ENCODE data around the gene ATG5.
A peak's percentile ranks its signal among the peaks of the same experiment; 100 is the strongest.

ATG5 gene

GRCh38 chr6:106180208-106180607, 145.4 kb downstream of the ATG5 start:
- no peak for TF ChIP-seq ZNF274 (IDR thresholded peaks at IDR 0.05; ENCODE audit: low read depth, low read length)
- H3K4me3 ChIP-seq (ENCODE audit: low read length): no peak overlapping the region

DNA sequence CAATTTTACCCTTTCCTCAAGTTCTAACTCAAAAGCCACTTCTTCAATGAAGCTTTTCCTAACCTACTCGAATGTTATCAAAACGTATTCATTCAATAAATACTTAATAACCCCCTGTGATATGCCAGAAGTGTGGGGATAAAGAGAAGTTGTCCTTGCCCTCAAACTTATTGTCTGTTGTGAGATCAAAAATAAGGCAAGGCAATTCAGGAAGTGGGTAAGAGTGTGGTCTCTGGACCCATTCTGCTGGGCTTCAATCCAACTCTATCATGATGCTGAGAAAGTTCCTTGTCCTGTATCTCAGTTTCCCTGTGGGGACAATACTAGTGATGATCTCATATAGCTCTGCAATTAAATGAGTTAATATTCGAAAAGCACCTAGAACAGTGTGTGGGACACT, 146.7 kb downstream of the ATG5 start:
- no peak for TF ChIP-seq ZNF274 (IDR thresholded peaks at IDR 0.05; ENCODE audit: low read depth, low read length)
- H3K4me3 ChIP-seq (ENCODE audit: low read length): no peak overlapping the region

DNA sequence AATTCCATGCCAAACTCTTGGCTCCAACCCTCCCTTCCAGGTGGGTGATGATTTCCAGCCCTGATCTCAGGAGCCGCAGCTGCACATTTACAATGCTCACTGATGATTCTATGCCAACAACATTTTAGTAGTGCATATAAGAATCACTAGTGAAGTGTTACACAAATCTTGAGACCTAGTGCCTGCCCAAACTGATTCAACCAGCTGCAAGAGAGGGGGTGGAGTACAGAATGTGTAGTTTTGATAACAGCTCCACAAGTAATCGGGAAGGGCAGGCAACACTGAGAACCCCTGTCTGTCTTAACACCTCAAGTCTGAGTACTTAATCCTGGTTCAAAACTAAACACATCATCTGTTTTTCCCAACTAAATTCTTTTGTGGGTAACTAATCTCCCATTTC, 147.8 kb downstream of the ATG5 start:
- TF ChIP-seq ZNF274 (IDR thresholded peaks at IDR 0.05; ENCODE audit: low read depth, low read length): no peak
- no peak overlapping the region for H3K4me3 ChIP-seq (ENCODE audit: low read length)

DNA sequence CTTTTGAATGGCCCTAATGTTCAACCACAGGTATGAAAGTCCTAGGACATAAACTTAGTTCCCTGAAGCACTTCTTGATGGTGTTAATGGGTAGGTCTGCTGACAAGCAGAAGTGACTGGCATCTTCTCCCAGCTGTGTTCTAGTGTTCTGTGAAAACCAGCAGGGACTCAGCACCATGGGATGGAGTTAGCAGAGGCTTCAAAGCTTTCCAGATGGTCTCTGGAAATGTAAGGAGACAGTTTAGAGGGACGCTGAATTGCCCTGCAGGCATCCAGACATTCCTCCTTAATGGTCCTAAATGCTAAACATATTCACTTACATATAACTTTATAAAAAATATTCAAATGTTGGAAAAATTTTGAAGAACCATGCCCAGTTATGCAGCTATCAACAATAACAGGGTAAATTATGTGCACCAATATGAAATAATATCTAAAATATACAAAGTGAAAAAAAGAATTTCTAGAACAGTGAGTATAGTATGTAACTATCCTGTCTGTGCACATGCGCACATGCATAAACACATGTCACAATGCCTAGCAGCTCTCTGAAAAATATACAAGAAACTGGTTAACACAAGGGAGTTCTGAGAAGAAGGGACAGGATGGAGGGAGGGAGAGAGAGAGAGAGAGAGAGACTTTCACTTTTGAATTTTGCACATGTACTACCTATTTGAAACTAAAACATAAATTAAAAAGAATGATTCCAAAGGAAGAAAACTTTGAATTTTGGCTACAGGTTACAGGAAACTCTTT, 152.3 kb downstream of the ATG5 start:
- no peak overlapping the region for H3K4me3 ChIP-seq (ENCODE audit: low read length)
- no peak for TF ChIP-seq ZNF274 (IDR thresholded peaks at IDR 0.05; ENCODE audit: low read depth, low read length)

DNA sequence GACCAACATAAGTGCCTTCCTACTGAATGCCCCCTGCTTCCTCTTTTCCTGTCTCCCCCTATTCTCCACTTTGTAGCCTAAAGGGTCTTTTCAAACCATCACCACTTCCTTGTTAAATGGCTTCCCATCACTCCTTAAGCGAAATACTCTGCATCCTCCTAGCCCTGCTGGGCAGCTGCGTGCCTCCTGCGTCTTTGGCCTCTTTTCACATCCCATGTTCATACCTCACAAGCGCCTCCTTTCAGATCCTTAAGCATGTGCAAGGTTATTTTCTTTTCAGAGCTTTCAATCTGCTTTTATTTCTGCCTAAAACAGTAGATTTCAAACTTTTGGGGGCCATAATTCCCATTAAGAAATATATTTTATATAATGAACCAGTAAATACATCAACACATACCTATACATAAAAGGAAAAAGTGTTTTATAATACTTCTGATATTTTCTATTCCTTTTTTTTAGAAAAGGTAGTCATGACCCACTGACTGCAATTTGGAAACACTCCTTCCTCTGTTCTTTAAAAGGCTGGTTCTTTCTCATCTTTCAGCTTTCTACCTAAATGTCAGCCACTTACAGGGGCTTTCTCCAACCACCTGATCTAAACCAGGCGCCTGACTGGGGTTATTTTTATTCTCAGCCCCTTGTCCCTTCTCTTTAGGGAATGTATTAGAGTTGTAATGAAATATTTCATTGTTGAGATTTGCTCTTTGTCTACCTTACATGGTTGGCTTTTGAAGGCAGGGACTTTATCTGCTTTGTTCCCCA, 155.3 kb downstream of the ATG5 start:
- no peak for TF ChIP-seq ZNF274 (IDR thresholded peaks at IDR 0.05; ENCODE audit: low read depth, low read length)

DNA sequence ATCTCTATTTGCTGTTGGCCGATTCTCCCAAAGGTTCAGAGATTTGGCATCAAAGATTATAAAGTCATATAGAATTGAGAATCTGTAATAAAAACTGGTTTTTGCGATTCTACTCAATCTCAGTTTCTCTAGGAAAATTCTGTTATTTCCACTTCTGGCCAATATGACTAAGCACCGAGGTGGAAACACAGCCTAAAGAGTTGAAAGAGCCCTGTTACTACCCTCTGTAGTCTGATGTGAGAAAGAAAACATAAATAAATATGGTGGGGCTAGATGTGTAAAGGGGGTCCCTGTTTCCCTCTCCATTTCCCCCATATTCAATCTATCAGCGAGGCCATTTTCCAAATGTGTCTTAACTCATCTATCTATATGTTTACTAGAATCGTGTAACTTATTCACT, 156.0 kb downstream of the ATG5 start:
- no peak for TF ChIP-seq ZNF274 (IDR thresholded peaks at IDR 0.05; ENCODE audit: low read depth, low read length)
- H3K4me3 ChIP-seq (ENCODE audit: low read length): no peak overlapping the region

More for the DNA sequence above, 155.3 kb downstream of the ATG5 start:
- H3K4me3 ChIP-seq (ENCODE audit: low read length): no peak overlapping the region

GRCh38 chr6:106168097-106168888, 157.3 kb downstream of the ATG5 start:
- no peak for TF ChIP-seq ZNF274 (IDR thresholded peaks at IDR 0.05; ENCODE audit: low read depth, low read length)
- no peak overlapping the region for H3K4me3 ChIP-seq (ENCODE audit: low read length)

- no peak overlapping the region for H3K4me3 ChIP-seq (ENCODE audit: low read length)
- no peak for TF ChIP-seq ZNF274 (IDR thresholded peaks at IDR 0.05; ENCODE audit: low read depth, low read length)
Observed at GRCh38 chr6:106167096-106167814, 158.3 kb downstream of the ATG5 start.

- H3K4me3 ChIP-seq (ENCODE audit: low read length): no peak overlapping the region
- TF ChIP-seq ZNF274 (IDR thresholded peaks at IDR 0.05; ENCODE audit: low read depth, low read length): no peak
Observed at GRCh38 chr6:106165885-106166485, 159.6 kb downstream of the ATG5 start.

- H3K4me3 ChIP-seq (ENCODE audit: low read length): peak overlapping the region; percentile 8; the same call in 1 of the 2 replicates
- no peak for TF ChIP-seq ZNF274 (IDR thresholded peaks at IDR 0.05; ENCODE audit: low read depth, low read length)
Observed at GRCh38 chr6:106163966-106164877, 161.3 kb downstream of the ATG5 start.

DNA sequence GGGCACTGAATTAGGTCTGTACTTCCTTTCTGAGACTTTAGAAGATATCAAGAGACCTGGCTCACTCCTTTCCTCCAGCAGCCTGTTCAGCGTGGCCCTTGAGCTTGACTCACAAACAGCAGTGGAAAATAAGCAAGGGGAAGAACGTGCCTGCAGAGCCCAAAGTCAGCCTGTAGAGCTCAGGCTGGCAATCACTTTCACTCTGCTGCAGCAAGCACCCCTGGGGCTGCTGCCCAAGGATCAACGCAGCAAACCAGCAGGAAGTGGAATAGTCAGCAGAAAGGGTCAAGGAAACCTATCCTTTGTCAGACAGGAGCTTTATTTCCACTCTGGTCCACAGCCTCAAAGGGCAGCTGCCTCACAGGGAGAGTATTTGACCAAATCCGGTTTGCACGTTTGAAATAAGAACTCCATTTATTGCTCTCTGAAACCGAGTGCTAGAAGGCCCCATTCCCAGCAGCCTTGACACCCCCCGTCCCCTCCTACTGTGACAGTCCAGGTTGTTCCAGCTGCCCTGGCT, 162.1 kb downstream of the ATG5 start:
- H3K4me3 ChIP-seq (ENCODE audit: low read length): peak overlapping the region; percentile 8; the same call in 1 of the 2 replicates
- no peak for TF ChIP-seq ZNF274 (IDR thresholded peaks at IDR 0.05; ENCODE audit: low read depth, low read length)

GRCh38 chr6:106162921-106163320, 162.6 kb downstream of the ATG5 start:
- H3K4me3 ChIP-seq (ENCODE audit: low read length): no peak overlapping the region; the same call in 1 of the 2 replicates

More at GRCh38 chr6:106162921-106163320, 162.6 kb downstream of the ATG5 start:
- no peak for TF ChIP-seq ZNF274 (IDR thresholded peaks at IDR 0.05; ENCODE audit: low read depth, low read length)
